OCI-LY3 (cell line): ENCODE data around the gene ALPK1.

ENCODE experiments used
- H2AFZ ChIP-seq: fragments of 200-600, 300-600 bp; shearing (Covaris generic); 2 replicates; pipeline ENCODE4 v1.6.0; 2014; ENCODE audit warnings: antibody characterized with exemption, low read depth, low read length
- H3K27ac ChIP-seq: fragments of 200-600, 300-600 bp; sonication (generic); 2 replicates; pipeline ENCODE4 v1.5.1; 2014; ENCODE audit warnings: mild to moderate bottlenecking, low read length, moderate library complexity, mixed read lengths
- H3K27me3 ChIP-seq: fragments of 200-600, 300-600 bp; sonication (generic); 2 replicates; pipeline ENCODE4 v1.6.1; 2014; ENCODE audit warnings: low read depth, low read length, mixed read lengths
- H3K36me3 ChIP-seq: fragments of 200-600, 300-600 bp; sonication (generic); replicated peaks from 2 replicates; pipeline ENCODE3; 2014; ENCODE audit warnings: low read depth, low read length, mixed read lengths
- H3K4me1 ChIP-seq: fragments of 300-600, 200-600 bp; sonication (generic); 2 replicates; pipeline ENCODE4 v1.6.1; 2014; ENCODE audit warnings: low read length, mixed read lengths
- H3K4me2 ChIP-seq: fragments of 200-600, 300-600 bp; sonication (generic); 2 replicates; pipeline ENCODE4 v1.6.1; 2014; ENCODE audit warnings: low read length, mixed read lengths
- H3K4me3 ChIP-seq: fragments of 300-600, 200-600 bp; sonication (generic); 2 replicates; pipeline ENCODE4 v1.5.1; 2014; ENCODE audit warnings: antibody characterized with exemption, mild to moderate bottlenecking, low read length, moderate library complexity
- H3K79me2 ChIP-seq: fragments of 300-600, 200-600 bp; shearing (Covaris generic); 2 replicates; pipeline ENCODE4 v1.6.1; 2014; ENCODE audit warnings: mild to moderate bottlenecking, low read length, mixed read lengths
- H3K9ac ChIP-seq: fragments of 300-600, 200-600 bp; shearing (Covaris generic); 2 replicates; pipeline ENCODE4 v1.6.0; 2014; ENCODE audit warnings: mild to moderate bottlenecking, low read length, moderate library complexity
- H3K9me3 ChIP-seq: fragments of 200-600, 300-600 bp; shearing (Covaris generic); 2 replicates; pipeline ENCODE4 v1.6.1; 2014; ENCODE audit warnings: low read length, mixed read lengths; ENCODE audit not compliant: insufficient read depth
- H4K20me1 ChIP-seq: fragments of 200-600, 300-600 bp; sonication (generic); 2 replicates; pipeline ENCODE4 v1.6.1; 2016; ENCODE audit warnings: low read length, mixed read lengths; ENCODE audit not compliant: insufficient read depth
- EZH2phosphoT487 ChIP-seq: fragments of 200-600 bp; shearing (Covaris generic); IDR thresholded peaks from 2 replicates; pipeline ENCODE4 v1.6.1; 2018; ENCODE audit warnings: antibody characterized with exemption, mixed run types, low read depth
- TF ChIP-seq, protein P1 (sequence below): fragments of 200-600, 300-600 bp; sonication (generic); IDR thresholded peaks from 2 replicates; pipeline ENCODE4 v1.5.1; 2014; ENCODE audit warnings: antibody characterized with exemption, low read length, low read depth

Gene ALPK1

DNA sequence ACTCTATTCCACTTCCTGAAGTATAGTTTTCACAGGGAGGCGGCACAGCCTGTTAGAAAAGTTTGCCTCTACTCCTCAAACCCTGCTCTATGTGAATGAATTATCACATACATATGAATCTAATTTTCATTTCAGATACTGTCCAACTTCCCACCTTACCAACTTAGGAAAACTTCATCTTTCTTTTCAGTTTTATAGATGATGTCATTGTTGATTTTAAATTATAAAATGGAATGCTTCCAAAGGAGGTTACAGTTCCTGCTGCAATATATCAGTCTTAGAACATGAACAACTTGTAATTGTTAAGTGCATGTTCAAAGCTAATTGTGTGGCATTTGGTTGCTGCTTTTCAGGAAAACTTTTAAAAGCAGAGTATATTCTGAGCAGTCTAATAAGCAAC lies 126.4 kb downstream of the ALPK1 start:
- no peak overlapping the region for H3K27ac ChIP-seq
- no peaks in the 10 kb centered on the region for H3K27me3 ChIP-seq
- H3K4me2 ChIP-seq: no peak overlapping the region
- H3K36me3 ChIP-seq: no peaks in the 10 kb centered on the region
- no peak overlapping the region for H3K4me3 ChIP-seq
- no peaks in the 10 kb centered on the region for H4K20me1 ChIP-seq
- H3K4me1 ChIP-seq: no peaks in the 10 kb centered on the region
- no peaks in the 10 kb centered on the region for H3K9me3 ChIP-seq
- TF ChIP-seq EZH2phosphoT487: no peak
- TF ChIP-seq, protein P1, sequence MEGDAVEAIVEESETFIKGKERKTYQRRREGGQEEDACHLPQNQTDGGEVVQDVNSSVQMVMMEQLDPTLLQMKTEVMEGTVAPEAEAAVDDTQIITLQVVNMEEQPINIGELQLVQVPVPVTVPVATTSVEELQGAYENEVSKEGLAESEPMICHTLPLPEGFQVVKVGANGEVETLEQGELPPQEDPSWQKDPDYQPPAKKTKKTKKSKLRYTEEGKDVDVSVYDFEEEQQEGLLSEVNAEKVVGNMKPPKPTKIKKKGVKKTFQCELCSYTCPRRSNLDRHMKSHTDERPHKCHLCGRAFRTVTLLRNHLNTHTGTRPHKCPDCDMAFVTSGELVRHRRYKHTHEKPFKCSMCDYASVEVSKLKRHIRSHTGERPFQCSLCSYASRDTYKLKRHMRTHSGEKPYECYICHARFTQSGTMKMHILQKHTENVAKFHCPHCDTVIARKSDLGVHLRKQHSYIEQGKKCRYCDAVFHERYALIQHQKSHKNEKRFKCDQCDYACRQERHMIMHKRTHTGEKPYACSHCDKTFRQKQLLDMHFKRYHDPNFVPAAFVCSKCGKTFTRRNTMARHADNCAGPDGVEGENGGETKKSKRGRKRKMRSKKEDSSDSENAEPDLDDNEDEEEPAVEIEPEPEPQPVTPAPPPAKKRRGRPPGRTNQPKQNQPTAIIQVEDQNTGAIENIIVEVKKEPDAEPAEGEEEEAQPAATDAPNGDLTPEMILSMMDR: no peak
- H2AFZ ChIP-seq: no peak overlapping the region
- H3K9ac ChIP-seq: no peak overlapping the region
- no peaks in the 10 kb centered on the region for H3K79me2 ChIP-seq

DNA sequence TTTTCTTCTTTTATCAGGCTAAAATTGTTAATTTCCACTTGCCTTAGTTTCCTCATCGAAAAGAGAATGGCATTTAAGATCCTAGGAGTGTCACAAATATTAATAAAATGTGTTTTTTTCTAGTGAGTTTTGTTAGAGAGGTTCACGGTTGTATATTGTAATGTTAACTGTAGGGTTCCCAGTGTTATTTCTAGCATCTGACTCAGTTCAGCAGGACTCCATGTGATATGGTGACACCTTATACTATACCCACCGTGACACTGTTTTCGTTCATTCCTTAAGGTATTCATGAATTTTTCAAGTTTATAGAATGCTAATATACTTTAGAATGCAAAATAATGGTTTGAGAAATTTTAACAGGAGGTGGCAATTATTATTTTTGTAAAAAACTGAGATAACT lies 128.7 kb downstream of the ALPK1 start:
- Histone ChIP-seq H3K4me3 (no peak overlapping the region), H3K4me2 (no peak overlapping the region), H3K27me3 (no peaks in the 10 kb centered on the region), H4K20me1 (no peaks in the 10 kb centered on the region), H3K79me2 (no peaks in the 10 kb centered on the region), H3K9ac (no peak overlapping the region), H3K9me3 (no peaks in the 10 kb centered on the region), H2AFZ (no peak overlapping the region), H3K36me3 (no peaks in the 10 kb centered on the region), H3K4me1 (no peaks in the 10 kb centered on the region), H3K27ac (no peak overlapping the region)
- TF ChIP-seq EZH2phosphoT487: no peak
- TF ChIP-seq, protein P1: no peak

DNA sequence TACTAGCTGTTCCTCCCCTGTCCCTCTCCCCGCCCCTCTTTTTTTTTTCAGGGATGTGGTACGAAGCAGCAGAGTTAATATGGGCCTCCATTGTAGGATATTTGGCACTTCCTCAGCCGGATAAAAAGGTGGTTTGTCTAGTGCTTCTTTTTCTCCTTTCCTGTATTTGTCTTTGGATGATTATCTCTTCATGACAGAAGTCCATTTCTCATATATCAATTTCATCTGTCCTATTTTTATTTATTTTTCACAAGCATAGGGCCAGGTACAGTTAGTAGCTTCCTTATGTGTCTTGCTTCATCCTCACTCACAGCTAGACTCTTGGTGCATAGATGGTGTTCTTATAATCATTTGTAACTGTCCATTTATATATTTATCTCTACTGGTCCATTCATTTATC lies 129.2 kb downstream of the ALPK1 start:
- no peak overlapping the region for H3K4me3 ChIP-seq
- no peak overlapping the region for H3K9ac ChIP-seq
- no peaks in the 10 kb centered on the region for H3K36me3 ChIP-seq
- H2AFZ ChIP-seq: no peak overlapping the region
- H3K4me1 ChIP-seq: no peaks in the 10 kb centered on the region
- TF ChIP-seq, protein P1: no peak
- no peak for TF ChIP-seq EZH2phosphoT487
- no peaks in the 10 kb centered on the region for H3K9me3 ChIP-seq
- no peaks in the 10 kb centered on the region for H4K20me1 ChIP-seq
- no peak overlapping the region for H3K27ac ChIP-seq
- H3K79me2 ChIP-seq: no peaks in the 10 kb centered on the region
- no peaks in the 10 kb centered on the region for H3K27me3 ChIP-seq
- no peak overlapping the region for H3K4me2 ChIP-seq

DNA sequence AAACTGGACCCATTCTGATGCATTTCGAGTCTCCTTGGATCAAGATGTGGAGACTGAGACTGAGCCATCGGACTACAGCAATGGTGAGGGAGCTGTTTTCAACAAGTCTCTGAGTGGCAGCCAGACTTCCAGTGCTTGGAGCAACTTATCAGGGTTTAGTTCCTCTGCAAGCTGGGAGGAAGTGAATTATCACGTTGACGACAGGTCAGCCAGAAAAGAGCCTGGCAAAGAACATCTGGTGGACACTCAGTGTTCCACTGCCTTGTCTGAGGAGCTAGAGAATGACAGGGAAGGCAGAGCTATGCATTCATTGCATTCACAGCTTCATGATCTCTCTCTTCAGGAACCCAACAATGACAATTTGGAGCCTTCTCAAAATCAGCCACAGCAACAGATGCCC lies 134.0 kb downstream of the ALPK1 start:
- H3K79me2 ChIP-seq: no peaks in the 10 kb centered on the region
- H3K27me3 ChIP-seq: no peaks in the 10 kb centered on the region
- no peak overlapping the region for H3K4me3 ChIP-seq
- H3K4me2 ChIP-seq: no peak overlapping the region
- no peaks in the 10 kb centered on the region for H3K9me3 ChIP-seq
- no peaks in the 10 kb centered on the region for H3K36me3 ChIP-seq
- no peaks in the 10 kb centered on the region for H4K20me1 ChIP-seq
- no peak overlapping the region for H3K27ac ChIP-seq
- H3K4me1 ChIP-seq: no peaks in the 10 kb centered on the region
- no peak overlapping the region for H2AFZ ChIP-seq
- TF ChIP-seq EZH2phosphoT487: no peak
- TF ChIP-seq, protein P1: no peak
- H3K9ac ChIP-seq: no peak overlapping the region
